CD4-positive, alpha-beta T cell treated with Interleukin-4 for 1 hour (primary cell): Measurements from ENCODE around the gene SETD5.

Source experiments
- DNase-seq, 2 donors: peaks; one replicate each; pipeline ENCODE4 v3.0.0-alpha.2; 2020 to 2022

Gene SETD5, protein sequence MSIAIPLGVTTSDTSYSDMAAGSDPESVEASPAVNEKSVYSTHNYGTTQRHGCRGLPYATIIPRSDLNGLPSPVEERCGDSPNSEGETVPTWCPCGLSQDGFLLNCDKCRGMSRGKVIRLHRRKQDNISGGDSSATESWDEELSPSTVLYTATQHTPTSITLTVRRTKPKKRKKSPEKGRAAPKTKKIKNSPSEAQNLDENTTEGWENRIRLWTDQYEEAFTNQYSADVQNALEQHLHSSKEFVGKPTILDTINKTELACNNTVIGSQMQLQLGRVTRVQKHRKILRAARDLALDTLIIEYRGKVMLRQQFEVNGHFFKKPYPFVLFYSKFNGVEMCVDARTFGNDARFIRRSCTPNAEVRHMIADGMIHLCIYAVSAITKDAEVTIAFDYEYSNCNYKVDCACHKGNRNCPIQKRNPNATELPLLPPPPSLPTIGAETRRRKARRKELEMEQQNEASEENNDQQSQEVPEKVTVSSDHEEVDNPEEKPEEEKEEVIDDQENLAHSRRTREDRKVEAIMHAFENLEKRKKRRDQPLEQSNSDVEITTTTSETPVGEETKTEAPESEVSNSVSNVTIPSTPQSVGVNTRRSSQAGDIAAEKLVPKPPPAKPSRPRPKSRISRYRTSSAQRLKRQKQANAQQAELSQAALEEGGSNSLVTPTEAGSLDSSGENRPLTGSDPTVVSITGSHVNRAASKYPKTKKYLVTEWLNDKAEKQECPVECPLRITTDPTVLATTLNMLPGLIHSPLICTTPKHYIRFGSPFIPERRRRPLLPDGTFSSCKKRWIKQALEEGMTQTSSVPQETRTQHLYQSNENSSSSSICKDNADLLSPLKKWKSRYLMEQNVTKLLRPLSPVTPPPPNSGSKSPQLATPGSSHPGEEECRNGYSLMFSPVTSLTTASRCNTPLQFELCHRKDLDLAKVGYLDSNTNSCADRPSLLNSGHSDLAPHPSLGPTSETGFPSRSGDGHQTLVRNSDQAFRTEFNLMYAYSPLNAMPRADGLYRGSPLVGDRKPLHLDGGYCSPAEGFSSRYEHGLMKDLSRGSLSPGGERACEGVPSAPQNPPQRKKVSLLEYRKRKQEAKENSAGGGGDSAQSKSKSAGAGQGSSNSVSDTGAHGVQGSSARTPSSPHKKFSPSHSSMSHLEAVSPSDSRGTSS (N-terminal part only)

DNA sequence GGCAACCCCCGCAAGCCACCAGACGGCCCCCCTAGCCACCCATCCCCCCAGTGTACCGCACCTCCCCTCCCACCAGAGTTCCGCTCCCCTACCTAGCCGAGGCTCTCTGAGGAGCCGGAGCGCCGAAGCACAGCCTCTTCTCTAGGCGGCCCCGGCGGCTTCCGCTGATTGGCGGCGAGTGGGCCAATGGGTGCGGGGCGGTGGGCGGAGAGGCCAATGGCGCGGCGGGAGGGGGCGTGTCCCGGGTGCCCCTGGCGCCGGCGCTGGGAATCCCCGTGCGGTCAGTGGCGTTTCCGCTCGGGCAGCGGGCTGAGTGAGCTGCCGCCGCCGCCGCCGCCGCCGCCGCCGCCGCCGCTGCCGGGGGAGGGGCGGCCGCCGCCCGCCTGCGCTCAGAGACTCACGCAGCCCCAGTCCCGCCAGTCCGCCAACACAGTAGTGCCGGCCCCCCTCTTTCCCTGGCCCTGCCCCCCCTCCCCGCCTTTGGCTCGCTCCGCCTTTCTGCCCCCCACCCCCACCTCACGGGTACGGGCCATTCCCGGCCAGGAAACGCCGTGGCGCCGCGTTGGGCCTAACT, at the start of gene SETD5:
Gene SETD5, plus strand, starts transcription at position 284 of the 574 bp plus-strand sequence. CDS start 31,324 bp downstream, outside the sequence.
- DNase-seq: peak; percentile 98 to 99

DNA sequence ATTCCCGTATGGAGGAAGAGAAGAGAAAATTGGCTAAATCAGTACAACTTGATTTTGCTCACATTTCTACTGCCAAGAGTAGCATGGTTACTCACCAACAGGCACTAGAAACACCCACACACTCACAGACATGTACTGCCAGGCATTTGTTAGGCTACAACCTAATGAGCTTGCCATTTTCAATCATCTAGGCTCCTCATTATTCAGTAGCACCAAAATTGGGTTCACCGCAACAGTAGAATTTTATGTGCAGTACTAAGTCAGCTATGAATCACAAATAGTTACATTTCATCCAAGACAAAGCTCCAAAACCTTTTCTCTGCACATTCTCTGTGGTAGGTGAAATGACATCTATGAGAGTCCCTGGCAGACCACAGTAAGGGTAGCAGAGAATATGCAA, 49.5 kb upstream of the SETD5 start:
- DNase-seq: no peak

GRCh38 chr3:9349321-9350117, 47.9 kb upstream of the SETD5 start:
- DNase-seq: no peak

DNA sequence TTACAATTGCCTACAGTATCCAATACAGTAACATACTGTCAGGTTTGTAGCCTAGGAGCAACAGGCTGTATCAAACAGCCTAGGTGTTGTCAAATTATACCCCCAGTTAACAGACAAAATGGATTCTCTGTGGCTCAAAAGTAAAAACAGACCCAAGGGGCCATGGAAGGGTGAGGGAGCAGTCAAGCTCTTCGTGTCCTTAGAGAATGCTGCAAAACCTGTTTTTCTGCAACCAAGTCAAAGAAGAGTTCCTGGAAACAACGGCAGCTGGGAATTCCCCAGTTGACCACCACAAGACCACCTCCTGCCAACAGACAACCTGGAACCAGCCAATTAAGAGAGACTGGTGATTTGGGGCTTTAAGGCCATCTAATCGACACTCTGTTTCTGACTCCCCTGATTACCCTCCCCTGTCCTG, 45.7 kb upstream of the SETD5 start:
- no peak for DNase-seq

GRCh38 chr3:9352917-9353752, 44.3 kb upstream of the SETD5 start:
- peak; percentile 64 to 67 for DNase-seq

DNA sequence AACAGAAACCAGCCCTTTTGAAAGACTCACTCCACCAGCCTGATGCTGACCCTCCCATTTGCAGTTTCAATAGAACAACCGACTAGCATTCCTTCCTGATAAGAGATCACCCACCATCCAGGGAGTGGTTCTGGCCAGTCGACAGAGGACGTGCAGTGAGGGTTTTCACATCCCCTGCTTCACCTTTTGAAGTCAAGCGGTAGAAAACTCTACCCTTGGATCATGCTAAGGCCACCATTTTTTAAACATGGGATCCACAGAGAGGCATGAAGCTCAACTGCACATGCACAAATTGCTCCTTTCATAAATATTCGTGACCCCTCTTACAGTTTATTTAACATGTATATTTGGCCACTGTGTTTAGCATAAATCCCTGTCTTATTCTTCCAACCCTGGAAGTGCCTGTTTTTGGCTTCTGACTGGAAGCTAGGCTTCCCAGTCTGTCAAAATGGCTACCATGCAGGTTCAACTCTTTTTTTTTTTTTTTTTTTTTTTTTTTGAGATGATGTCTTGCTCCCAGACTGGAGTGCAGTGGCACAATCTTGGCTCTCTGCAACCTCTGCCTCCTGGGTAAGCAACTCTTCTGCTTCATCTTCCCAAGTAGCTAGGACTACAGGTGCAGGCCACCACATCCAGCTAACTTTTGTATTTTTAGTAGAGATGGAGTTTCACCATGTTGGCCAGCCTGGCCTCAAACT, 35.6 kb upstream of the SETD5 start:
- no peak for DNase-seq

GRCh38 chr3:9362731-9363530, 34.5 kb upstream of the SETD5 start, which contains the start of gene THUMPD3:
TSS of gene THUMPD3 (plus strand) at chr3:9363054. CDS start at chr3:9365069, 2,015 bp downstream.
- peak; percentile 90 to 91 for DNase-seq

DNA sequence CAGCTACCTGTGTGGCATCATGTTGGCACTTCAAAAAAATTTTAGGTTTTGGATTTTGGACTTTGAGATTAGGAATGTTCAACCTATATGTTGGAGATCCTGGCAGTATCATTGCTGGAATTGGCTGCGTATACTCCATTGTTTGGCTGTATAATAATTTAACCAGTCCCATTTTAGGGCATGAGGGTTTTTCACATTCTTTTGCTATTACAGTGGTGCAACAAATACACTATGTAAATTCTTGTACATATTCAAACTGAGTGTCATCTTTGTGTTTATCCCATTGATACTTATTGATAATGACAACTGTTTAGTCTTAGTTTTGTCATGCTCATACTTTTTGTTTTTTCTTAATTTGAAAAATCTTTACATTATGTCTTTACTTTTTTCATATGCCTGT, 27.9 kb upstream of the SETD5 start:
- no peak for DNase-seq

DNA sequence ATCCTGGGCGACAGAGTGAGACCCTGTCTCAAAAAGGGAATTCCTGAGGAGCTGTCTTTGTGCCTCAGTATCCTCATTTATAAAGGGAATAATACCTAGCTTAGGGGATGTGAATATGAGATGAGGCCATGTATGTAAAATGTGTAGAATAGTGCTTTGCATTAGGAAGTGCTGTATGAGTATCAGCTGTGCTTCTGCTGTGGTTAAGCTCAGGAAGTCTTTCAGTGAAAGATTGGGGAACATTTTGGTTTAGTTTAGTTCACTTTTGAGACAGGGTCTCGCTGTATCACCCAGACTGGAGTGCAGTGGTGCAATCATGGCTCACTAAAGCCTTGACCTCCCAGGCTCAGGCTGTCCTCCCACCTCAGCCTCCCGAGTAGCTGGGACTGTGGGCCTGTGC, 23.9 kb upstream of the SETD5 start:
- no peak for DNase-seq

DNA sequence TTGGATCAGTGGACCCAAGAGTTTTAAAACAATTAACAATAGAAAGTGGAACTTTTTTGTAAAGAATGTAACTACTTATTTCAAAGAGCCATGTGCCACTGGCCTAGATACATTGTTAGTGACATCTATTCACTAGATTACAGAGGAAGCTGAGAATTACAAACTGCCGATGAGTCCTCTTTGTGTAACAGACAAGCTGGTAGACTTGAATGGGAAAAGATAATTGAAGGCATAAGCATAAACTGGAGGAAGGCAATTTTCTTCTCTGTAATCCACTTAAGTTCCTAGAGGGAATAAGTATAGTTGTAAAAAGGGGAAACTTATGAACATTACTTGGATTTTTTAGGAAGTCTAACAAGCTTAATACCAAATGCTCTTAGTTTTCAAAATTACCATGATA, 19.4 kb upstream of the SETD5 start:
- no peak for DNase-seq

DNA sequence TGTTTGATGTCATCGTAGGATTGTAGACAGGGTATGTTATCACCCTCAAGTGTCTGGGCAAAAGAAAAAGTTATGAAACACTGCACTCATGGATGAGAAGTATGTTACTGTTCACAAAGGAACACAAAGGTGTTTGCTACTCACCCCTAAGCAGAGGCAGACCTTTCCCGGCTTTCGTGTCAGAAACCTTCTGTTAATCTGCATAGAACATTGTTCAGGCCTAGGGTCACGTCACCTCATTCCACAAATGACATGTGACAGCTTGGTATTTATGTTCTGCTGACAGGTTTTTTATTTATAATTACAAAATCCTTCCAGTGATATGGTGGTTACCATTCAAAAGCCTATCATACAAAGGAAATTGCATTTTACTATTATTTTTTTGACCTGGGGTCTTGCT, 18.1 kb upstream of the SETD5 start:
- DNase-seq: no peak

DNA sequence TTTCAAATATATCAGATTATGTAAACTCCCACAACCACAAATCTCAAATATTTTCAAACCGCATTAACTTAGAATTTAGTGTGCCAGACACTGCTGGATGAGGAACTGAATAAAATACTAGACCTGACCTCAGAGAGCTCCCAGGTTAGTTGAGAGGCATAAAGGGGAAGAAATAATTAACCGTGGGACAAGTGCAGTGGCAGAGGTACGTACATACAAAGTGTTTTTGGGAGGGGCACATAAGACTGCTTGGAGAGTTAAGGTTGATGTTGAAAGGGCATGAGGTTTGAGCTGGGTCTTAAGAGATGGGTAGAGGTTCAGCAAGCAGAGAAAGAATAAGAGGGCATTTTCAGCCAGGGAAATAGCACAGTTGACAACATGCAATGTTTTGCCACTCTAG, 17.4 kb upstream of the SETD5 start:
- DNase-seq: no peak

- DNase-seq: no peak
These were observed 13.1 kb upstream of the SETD5 start for GRCh38 chr3:9384141-9384828.

DNA sequence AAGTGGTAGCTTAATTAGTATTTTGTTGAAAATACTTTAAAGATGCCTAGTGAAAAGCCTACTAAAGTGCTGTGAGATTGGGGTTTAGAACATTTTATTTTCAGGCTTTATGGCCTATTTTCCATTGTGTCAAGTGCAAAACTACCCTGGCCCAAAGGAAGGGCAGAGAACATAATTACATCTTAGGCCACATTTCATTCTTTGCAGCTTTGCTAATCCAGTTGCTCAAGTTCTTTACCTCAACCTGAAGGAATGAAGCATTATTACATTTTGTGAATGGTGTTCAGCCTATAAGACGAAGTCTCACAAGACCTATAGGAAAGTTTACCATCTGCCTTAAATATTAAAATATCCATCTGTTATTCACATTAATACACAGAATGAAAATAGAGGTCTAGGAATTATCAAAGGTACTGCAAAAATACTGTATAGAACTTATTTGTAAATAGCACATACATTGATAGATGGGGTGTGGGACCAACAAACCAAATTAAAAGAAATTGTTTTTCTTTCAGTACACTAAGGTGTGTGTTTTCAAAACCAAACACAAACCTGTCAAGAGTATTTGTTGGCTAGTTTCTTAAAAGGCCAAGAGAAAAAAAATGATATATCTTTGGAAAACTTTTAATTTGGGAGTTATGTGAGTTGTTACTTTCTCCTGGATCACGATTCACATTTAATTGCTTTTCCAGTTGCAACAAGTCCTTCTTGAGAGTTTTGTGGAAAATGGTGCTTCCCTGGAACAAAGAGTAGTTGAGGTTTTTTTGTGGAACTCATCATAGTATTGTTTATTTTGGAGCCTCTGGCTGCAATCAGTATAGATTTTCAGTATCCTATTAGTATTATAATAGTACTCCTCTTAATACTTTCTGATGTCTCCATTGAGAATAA, 12.0 kb upstream of the SETD5 start:
- no peak for DNase-seq

DNA sequence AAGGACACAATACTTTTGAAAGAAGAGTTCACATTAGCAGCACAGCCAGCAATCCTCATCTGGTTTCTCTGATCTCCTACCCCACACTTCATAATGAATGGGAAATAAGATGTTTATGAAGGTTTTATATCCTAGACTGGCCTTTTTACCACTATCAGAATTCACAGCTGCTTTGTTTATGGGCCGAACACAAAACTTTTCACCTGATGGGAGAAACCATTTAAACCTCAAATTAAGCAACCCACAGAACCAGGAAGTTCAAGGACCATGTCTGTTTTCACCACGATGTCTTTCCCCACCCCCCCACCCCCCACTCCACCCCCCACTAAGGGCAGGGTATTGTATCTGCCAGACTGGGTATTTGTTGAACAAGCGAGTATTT, 11.3 kb upstream of the SETD5 start:
- DNase-seq: no peak

DNA sequence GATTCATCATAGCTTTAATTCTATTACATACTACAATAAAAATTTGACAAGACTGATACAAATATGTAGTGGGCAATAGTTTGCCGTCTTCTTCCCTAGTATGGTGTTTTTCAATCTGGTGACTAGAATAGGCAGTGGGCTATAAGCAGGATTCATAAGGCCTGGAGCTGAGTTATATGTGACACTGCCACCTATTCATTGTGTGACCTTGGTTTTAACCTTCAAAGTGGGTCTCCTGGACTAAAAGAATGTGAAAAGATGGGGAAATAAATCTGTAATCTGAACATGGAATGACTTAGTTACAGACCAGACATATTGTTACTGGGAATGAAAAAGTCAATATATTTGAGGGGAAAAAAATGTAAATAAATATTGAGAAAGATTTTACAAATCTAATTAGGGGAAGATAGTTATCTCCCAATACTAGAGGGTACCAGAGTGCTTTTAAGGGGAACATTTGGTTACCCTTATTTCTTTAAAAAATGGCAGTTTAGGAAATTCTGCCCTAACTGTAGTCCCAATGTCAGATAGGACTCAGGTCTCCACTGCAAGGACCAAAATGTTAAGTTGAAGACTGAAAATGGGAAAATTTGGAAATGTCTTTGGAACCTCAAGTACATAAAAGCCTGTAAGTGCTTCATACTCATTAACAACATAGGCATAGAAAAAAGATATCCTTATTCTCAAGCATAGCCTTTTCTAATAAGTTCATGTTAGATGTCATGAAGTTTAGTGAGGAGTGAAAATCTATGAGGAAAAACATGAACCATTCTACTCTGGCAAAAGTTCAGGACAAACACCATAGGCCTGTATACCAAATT, 10.7 kb upstream of the SETD5 start:
- no peak for DNase-seq

DNA sequence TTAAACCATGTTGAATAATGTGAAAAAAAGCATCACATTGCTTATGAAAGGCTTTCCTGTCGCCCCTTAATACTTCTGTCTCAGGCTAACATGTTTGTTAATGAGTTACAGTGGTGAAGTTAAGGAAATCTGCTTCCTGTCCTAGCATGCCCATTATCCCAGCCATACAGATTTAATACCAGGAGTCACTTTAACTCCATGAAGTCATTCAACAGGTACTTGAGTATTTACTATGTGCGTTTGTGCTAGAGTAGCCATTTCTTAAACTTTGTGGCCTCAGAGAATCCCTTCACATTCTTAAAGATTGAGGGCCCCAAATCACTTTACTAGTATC, 10.1 kb upstream of the SETD5 start:
- no peak for DNase-seq
